Measurements from ENCODE around the gene DRD1.
"Not testable (repeated sequence)": the region's sequence is repeated elsewhere in the genome, so short reads cannot be mapped to it uniquely, and the experiment has no call there.

DRD1 gene

DNA sequence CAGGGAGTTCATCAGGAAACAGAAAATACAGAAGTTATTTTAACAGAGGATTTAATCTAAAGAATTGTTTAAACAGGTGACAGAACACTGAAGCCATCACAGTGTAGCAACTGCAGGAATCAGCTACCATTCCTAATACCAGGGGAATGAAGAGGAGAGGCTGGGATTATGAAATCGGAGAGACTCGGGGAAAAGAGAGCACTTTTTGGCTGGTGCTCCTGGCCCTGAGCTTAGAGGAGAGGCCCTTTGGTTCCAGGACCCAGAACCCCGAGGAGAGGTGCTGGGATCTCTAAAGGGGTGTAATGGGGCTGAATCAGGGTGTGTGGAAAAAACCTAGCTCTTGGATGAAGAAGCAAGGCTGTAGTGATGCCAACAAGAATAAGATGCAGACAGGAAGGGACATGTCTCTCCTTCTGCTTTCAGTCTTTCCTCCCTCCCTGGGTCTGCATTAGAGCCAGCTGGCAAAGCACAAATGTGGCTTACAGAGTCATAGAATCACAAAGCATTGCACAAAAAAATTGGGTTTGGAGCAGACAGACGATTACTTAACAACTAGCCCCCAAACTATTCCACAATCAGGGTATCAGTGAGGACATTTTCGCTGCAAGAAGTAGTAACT lies 22.8 kb upstream of the DRD1 start:
- no peaks in the 10 kb centered on the region for H3K4me1 ChIP-seq (ENCODE audit: insufficient read depth, low read length)
- no peak overlapping the region for H3K4me3 ChIP-seq (ENCODE audit: low read depth in 1 of 2, low read length in 2 of 2)
- no peaks in the 10 kb centered on the region for H3K36me3 ChIP-seq (ENCODE audit: insufficient read depth, low read length)
- no peak overlapping the region for H3K27ac ChIP-seq (ENCODE audit: low read depth, low read length)
- no peak overlapping the region for H3K9ac ChIP-seq (ENCODE audit: low read length)
- no peaks in the 10 kb centered on the region for H3K9me3 ChIP-seq (ENCODE audit: low read length)
- H3K27me3 ChIP-seq (ENCODE audit: control insufficient read depth in 1 of 2, insufficient read depth in 2 of 2, low read length in 2 of 2), result no peaks in the 10 kb centered on the region

DNA sequence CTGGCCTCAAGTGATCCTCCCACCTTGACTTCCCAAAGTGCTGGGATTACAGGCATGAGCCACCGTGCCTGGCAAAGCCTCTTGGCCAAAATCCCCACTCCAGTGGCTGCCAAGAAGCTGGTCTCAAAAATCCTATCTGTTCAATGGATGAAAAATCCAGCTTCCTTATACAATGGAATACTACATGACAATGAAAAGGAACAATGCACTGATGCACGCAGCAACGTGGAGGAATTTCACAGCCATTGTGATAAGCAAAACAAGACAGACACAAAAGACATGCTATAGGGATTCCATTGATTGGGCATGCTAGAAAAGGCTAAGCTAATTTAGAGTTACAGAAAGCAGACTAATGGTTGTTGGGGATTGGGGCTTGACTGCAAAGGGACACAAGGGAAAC lies 21.3 kb upstream of the DRD1 start:
- H3K27me3 ChIP-seq (ENCODE audit: control insufficient read depth in 1 of 2, insufficient read depth in 2 of 2, low read length in 2 of 2), result no peaks in the 10 kb centered on the region
- H3K9ac ChIP-seq (ENCODE audit: low read length), result no peak overlapping the region
- no peaks in the 10 kb centered on the region for H3K9me3 ChIP-seq (ENCODE audit: low read length)
- H3K4me3 ChIP-seq (ENCODE audit: low read depth in 1 of 2, low read length in 2 of 2), result no peak overlapping the region
- no peaks in the 10 kb centered on the region for H3K4me1 ChIP-seq (ENCODE audit: insufficient read depth, low read length)
- H3K36me3 ChIP-seq (ENCODE audit: insufficient read depth, low read length), result no peaks in the 10 kb centered on the region
- H3K27ac ChIP-seq (ENCODE audit: low read depth, low read length), result no peak overlapping the region

DNA sequence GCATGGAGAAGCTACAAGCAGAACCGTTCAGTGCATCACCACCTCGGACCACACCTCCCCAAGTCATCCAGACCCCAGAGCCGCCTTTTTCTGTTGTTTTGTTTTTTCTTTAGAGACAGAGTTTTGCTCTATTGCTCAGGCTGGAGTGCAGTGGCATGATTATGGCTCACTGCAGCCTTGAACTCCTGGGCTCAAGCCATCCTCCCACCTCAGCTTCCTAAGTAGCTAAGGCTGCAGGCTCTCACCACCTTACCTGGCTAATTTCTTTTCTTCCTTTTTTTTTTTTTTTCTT lies 20.9 kb upstream of the DRD1 start:
- Histone ChIP-seq H3K36me3 (ENCODE audit: insufficient read depth, low read length) (no peaks in the 10 kb centered on the region), H3K4me1 (ENCODE audit: insufficient read depth, low read length) (no peaks in the 10 kb centered on the region), H3K27me3 (ENCODE audit: control insufficient read depth in 1 of 2, insufficient read depth in 2 of 2, low read length in 2 of 2) (no peaks in the 10 kb centered on the region), H3K9ac (ENCODE audit: low read length) (no peak overlapping the region), H3K27ac (ENCODE audit: low read depth, low read length) (no peak overlapping the region), H3K4me3 (ENCODE audit: low read depth in 1 of 2, low read length in 2 of 2) (no peak overlapping the region), H3K9me3 (ENCODE audit: low read length) (no peaks in the 10 kb centered on the region)

GRCh38 chr5:175464074-175464941 lies 20.3 kb upstream of the DRD1 start:
- Histone ChIP-seq H3K9ac (ENCODE audit: low read length) (no peak overlapping the region), H3K27me3 (ENCODE audit: control insufficient read depth in 1 of 2, insufficient read depth in 2 of 2, low read length in 2 of 2) (no peaks in the 10 kb centered on the region), H3K36me3 (ENCODE audit: insufficient read depth, low read length) (no peaks in the 10 kb centered on the region), H3K9me3 (ENCODE audit: low read length) (no peaks in the 10 kb centered on the region), H3K4me1 (ENCODE audit: insufficient read depth, low read length) (no peaks in the 10 kb centered on the region), H3K27ac (ENCODE audit: low read depth, low read length) (no peak overlapping the region), H3K4me3 (ENCODE audit: low read depth in 1 of 2, low read length in 2 of 2) (no peak overlapping the region)

GRCh38 chr5:175463641-175464040 lies 19.7 kb upstream of the DRD1 start:
- no peaks in the 10 kb centered on the region for H3K4me1 ChIP-seq (ENCODE audit: insufficient read depth, low read length)
- H3K36me3 ChIP-seq (ENCODE audit: insufficient read depth, low read length), result no peaks in the 10 kb centered on the region
- no peaks in the 10 kb centered on the region for H3K9me3 ChIP-seq (ENCODE audit: low read length)
- H3K9ac ChIP-seq (ENCODE audit: low read length), result no peak overlapping the region
- H3K27ac ChIP-seq (ENCODE audit: low read depth, low read length), result no peak overlapping the region
- no peaks in the 10 kb centered on the region for H3K27me3 ChIP-seq (ENCODE audit: control insufficient read depth in 1 of 2, insufficient read depth in 2 of 2, low read length in 2 of 2)
- no peak overlapping the region for H3K4me3 ChIP-seq (ENCODE audit: low read depth in 1 of 2, low read length in 2 of 2)

DNA sequence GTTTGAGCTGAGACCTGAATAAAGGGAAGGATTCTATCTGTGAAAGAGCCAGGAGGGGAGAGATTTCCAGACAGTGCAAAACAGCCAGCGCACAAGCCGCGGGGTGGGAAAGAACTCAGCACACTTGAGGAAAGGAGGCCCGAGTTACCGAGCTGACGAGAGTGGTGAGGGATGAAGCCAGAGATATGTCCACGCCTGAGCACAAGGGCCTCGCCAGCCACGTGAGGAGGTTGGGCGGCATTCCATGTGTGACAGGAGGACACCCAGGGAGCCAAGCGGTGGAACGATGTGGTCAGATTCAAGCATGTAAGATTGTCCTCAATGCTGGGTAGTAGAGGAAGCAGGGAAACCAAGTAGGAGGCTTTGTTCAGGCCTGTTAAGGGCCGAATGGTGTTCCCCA lies 17.4 kb upstream of the DRD1 start:
- Histone ChIP-seq H3K4me3 (ENCODE audit: low read depth in 1 of 2, low read length in 2 of 2) (no peak overlapping the region), H3K36me3 (ENCODE audit: insufficient read depth, low read length) (no peaks in the 10 kb centered on the region), H3K9ac (ENCODE audit: low read length) (no peak overlapping the region), H3K4me1 (ENCODE audit: insufficient read depth, low read length) (no peaks in the 10 kb centered on the region), H3K27ac (ENCODE audit: low read depth, low read length) (no peak overlapping the region), H3K27me3 (ENCODE audit: control insufficient read depth in 1 of 2, insufficient read depth in 2 of 2, low read length in 2 of 2) (no peaks in the 10 kb centered on the region), H3K9me3 (ENCODE audit: low read length) (no peaks in the 10 kb centered on the region)

- no peak overlapping the region for H3K27ac ChIP-seq (ENCODE audit: low read depth, low read length)
Measured at GRCh38 chr5:175460552-175460951, 16.6 kb upstream of the DRD1 start.

DNA sequence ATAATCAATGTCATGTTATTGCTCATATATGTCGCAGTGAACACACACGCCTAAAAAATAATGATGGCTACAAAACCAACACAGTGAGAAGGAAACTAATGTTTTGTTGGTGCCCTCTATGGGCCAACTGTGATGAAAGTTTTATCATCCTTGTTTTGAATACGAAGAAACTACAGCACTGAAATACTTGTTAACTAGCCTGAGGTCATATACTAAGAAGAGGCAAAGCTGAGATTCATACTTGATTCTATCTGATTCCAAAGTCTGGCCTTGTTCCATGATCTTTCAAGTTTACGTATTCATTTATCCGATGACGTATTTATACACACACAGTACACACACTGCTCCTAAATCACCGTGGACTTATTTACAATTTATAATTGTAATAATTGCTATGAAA lies 16.1 kb upstream of the DRD1 start:
- no peak overlapping the region for H3K27ac ChIP-seq (ENCODE audit: low read depth, low read length)
- no peaks in the 10 kb centered on the region for H3K4me1 ChIP-seq (ENCODE audit: insufficient read depth, low read length)
- no peaks in the 10 kb centered on the region for H3K27me3 ChIP-seq (ENCODE audit: control insufficient read depth in 1 of 2, insufficient read depth in 2 of 2, low read length in 2 of 2)
- no peaks in the 10 kb centered on the region for H3K36me3 ChIP-seq (ENCODE audit: insufficient read depth, low read length)
- H3K9ac ChIP-seq (ENCODE audit: low read length), result no peak overlapping the region
- no peaks in the 10 kb centered on the region for H3K9me3 ChIP-seq (ENCODE audit: low read length)
- H3K4me3 ChIP-seq (ENCODE audit: low read depth in 1 of 2, low read length in 2 of 2), result no peak overlapping the region

More at GRCh38 chr5:175460552-175460951, 16.6 kb upstream of the DRD1 start:
- no peaks in the 10 kb centered on the region for H3K4me1 ChIP-seq (ENCODE audit: insufficient read depth, low read length)
- no peaks in the 10 kb centered on the region for H3K36me3 ChIP-seq (ENCODE audit: insufficient read depth, low read length)
- H3K27me3 ChIP-seq (ENCODE audit: control insufficient read depth in 1 of 2, insufficient read depth in 2 of 2, low read length in 2 of 2), result no peaks in the 10 kb centered on the region
- no peak overlapping the region for H3K9ac ChIP-seq (ENCODE audit: low read length)
- no peaks in the 10 kb centered on the region for H3K9me3 ChIP-seq (ENCODE audit: low read length)
- no peak overlapping the region for H3K4me3 ChIP-seq (ENCODE audit: low read depth in 1 of 2, low read length in 2 of 2)

GRCh38 chr5:175457466-175457865 lies 13.5 kb upstream of the DRD1 start:
- no peaks in the 10 kb centered on the region for H3K36me3 ChIP-seq (ENCODE audit: insufficient read depth, low read length)
- no peaks in the 10 kb centered on the region for H3K9me3 ChIP-seq (ENCODE audit: low read length)
- H3K27ac ChIP-seq (ENCODE audit: low read depth, low read length), result no peak overlapping the region
- no peaks in the 10 kb centered on the region for H3K27me3 ChIP-seq (ENCODE audit: control insufficient read depth in 1 of 2, insufficient read depth in 2 of 2, low read length in 2 of 2)
- H3K9ac ChIP-seq (ENCODE audit: low read length), result no peak overlapping the region
- H3K4me1 ChIP-seq (ENCODE audit: insufficient read depth, low read length), result no peaks in the 10 kb centered on the region
- no peak overlapping the region for H3K4me3 ChIP-seq (ENCODE audit: low read depth in 1 of 2, low read length in 2 of 2)

GRCh38 chr5:175456105-175456742 lies 12.2 kb upstream of the DRD1 start:
- peaks cover 0 to 3% of the 10 kb centered on the region in 2 donors for H3K27me3 ChIP-seq (ENCODE audit: control insufficient read depth in 1 of 2, insufficient read depth in 2 of 2, low read length in 2 of 2)
- H3K9ac ChIP-seq (ENCODE audit: low read length), result no peak overlapping the region
- H3K4me1 ChIP-seq (ENCODE audit: insufficient read depth, low read length), result no peaks in the 10 kb centered on the region
- no peaks in the 10 kb centered on the region for H3K36me3 ChIP-seq (ENCODE audit: insufficient read depth, low read length)
- H3K9me3 ChIP-seq (ENCODE audit: low read length), result no peaks in the 10 kb centered on the region
- H3K27ac ChIP-seq (ENCODE audit: low read depth, low read length), result no peak overlapping the region
- H3K4me3 ChIP-seq (ENCODE audit: low read depth in 1 of 2, low read length in 2 of 2), result no peak overlapping the region

GRCh38 chr5:175454338-175454737 lies 10.4 kb upstream of the DRD1 start:
- H3K27me3 ChIP-seq (ENCODE audit: control insufficient read depth in 1 of 2, insufficient read depth in 2 of 2, low read length in 2 of 2); H3K9ac ChIP-seq (ENCODE audit: low read length); H3K27ac ChIP-seq (ENCODE audit: low read depth, low read length); H3K4me1 ChIP-seq (ENCODE audit: insufficient read depth, low read length); H3K4me3 ChIP-seq (ENCODE audit: low read depth in 1 of 2, low read length in 2 of 2); H3K9me3 ChIP-seq (ENCODE audit: low read length); H3K36me3 ChIP-seq (ENCODE audit: insufficient read depth, low read length): not testable (repeated sequence)

All from muscle layer of colon (tissue), 2 donors.